CD4-positive, alpha-beta memory T cell (primary cell): ENCODE data around the gene CYP1B1. TPM values are rescaled to one million over a fixed set of nuclear protein-coding genes. Genes with fewer than 3 reads are reported as not detected.
A peak's percentile ranks its signal among the peaks of the same experiment; 100 is the strongest.

Experiments used
- CTCF ChIA-PET: fragments of 350-600 bp; sonication (Branson Sonifier 250); formaldehyde crosslinking; loops from one replicate; lab custom pipeline; 2021; ENCODE audit warnings: inconsistent platforms; ENCODE audit not compliant: partially characterized antibody; lab: Charles Lee
- POLR2A ChIA-PET: fragments of 350-600 bp; sonication (Branson Sonifier 250); formaldehyde crosslinking; loops from one replicate; lab custom pipeline; 2021; ENCODE audit not compliant: partially characterized antibody; lab: Charles Lee
- DNase-seq, 5 donors: peaks; one replicate each; pipeline versions ENCODE4 v3.0.0 to v3.0.0-alpha.2; 2020 to 2022; ENCODE audit warnings: mixed read lengths in 1 of 5
- H3K27ac ChIP-seq: one replicate; pipeline ENCODE4 v1.7.0; 2013; ENCODE audit warnings: low read depth, low read length
- H3K27me3 ChIP-seq: 2 replicates; pipeline ENCODE4 v1.7.0; 2013; ENCODE audit warnings: mild to moderate bottlenecking, low read length, moderate library complexity; ENCODE audit not compliant: insufficient read depth
- H3K36me3 ChIP-seq: 2 replicates; pipeline ENCODE4 v1.7.0; 2013; ENCODE audit warnings: mild to moderate bottlenecking, low read length, moderate library complexity; ENCODE audit not compliant: insufficient read depth
- H3K4me1 ChIP-seq: 2 replicates; pipeline ENCODE4 v1.7.0; 2013; ENCODE audit warnings: mild to moderate bottlenecking, low read length, moderate library complexity; ENCODE audit not compliant: insufficient read depth
- H3K4me3 ChIP-seq, 2 donors: one replicate each; pipeline ENCODE4 v1.7.0; 2013; ENCODE audit warnings: low read length in 2 of 2, mild to moderate bottlenecking in 1 of 2
- H3K9me3 ChIP-seq, 2 donors: one replicate each; pipeline ENCODE4 v1.7.0; 2013; ENCODE audit warnings: low read length in 2 of 2, control low read depth in 1 of 2; ENCODE audit not compliant: control insufficient read depth in 1 of 2
- H3K27ac Mint-ChIP-seq, 7 donors: one replicate each; pipeline ENCODE4 v1.8.0; 2020 to 2021; ENCODE audit warnings: mixed read lengths in 7 of 7, mild to moderate bottlenecking in 6 of 7, inconsistent platforms in 3 of 7, moderate library complexity in 3 of 7
- H3K27me3 Mint-ChIP-seq, 2 donors: one replicate each; pipeline ENCODE4 v1.8.0; 2020 to 2021; ENCODE audit warnings: mixed read lengths in 2 of 2
- H3K36me3 Mint-ChIP-seq, 2 donors: one replicate each; pipeline ENCODE4 v1.8.0; 2020 to 2021; ENCODE audit warnings: mixed read lengths in 2 of 2, inconsistent platforms in 1 of 2, mild to moderate bottlenecking in 1 of 2
- H3K4me1 Mint-ChIP-seq, 4 donors: one replicate each; pipeline ENCODE4 v1.8.0; 2020 to 2021; ENCODE audit warnings: mixed read lengths in 4 of 4, mild to moderate bottlenecking in 1 of 4
- H3K4me3 Mint-ChIP-seq, 8 donors: one replicate each; pipeline ENCODE4 v1.8.0; 2020 to 2021; ENCODE audit warnings: mixed read lengths in 8 of 8, mild to moderate bottlenecking in 7 of 8, moderate library complexity in 6 of 8, inconsistent platforms in 3 of 8
- H3K9me3 Mint-ChIP-seq, 8 donors: one replicate each; pipeline ENCODE4 v1.8.0; 2020 to 2021; ENCODE audit warnings: mixed read lengths in 8 of 8, mild to moderate bottlenecking in 5 of 8, inconsistent platforms in 3 of 8, moderate library complexity in 1 of 8
- intact Hi-C: fragments of 100-400 bp; cut with micrococcal nuclease; formaldehyde crosslinking; loops from one replicate; pipeline ENCODE4 v1.15.1; 2023
- polyA plus RNA-seq, 2 donors: library from polyadenylated mRNA; unstranded; fragments of 300-500 nt; fragmentation: Illumina TruSeq; gene quantifications; one replicate each; pipeline ENCODE4 v1.2.3, GENCODE V29; 2021
- total RNA-seq, 2 experiments: library from RNA; stranded (reverse); gene quantifications; one replicate each; pipeline ENCODE4 v1.2.3, GENCODE V29; 2021

Gene CYP1B1
- total and polyA plus RNA-seq, 4 experiments from 2014 or later: 0.04 to 6.4 (median 5.8) TPM; not detected in 1

DNA sequence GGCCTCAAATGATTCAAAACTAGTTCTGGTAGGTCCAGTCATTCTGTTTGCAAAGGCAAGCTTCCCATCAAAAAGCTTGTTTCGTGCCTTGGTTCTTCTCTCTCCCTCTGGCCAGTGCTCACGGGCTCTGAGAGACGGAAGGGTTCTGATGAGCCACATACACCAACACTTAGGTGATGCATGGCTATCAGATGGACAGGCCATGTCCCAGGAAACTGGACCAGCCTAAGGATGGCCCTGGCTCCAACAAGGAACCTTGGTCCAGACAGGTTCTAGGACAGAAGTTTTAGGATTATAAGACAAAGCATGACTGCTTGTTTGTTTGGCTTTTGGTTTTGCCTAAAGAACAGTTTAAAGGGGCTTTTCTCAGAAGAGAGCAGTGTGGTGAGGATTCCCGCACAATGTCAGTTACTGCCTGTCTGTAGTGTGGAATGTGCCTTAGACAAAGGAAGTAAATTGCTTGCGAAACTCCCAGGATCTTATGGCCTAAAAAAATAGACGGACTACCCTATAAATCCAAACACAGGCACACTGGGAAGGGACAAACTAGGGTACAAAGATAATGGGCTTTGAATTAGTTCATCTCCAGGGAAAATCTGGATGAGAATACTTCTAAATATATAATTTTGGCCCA lies 10.3 kb downstream of the CYP1B1 start:
- DNase-seq: no peak
- Mint-ChIP-seq H3K9me3 (peaks cover 0 to 2% (median 0%) of the 10 kb centered on the region in 8 donors), H3K36me3 (no peaks in the 10 kb centered on the region), H3K27ac (no peak overlapping the region), H3K27me3 (peaks cover 4 to 11% of the 10 kb centered on the region in 2 donors), H3K4me3 (no peak overlapping the region), H3K4me1 (no peaks in the 10 kb centered on the region)
- POLR2A ChIA-PET: no interaction called here
- CTCF ChIA-PET: no interaction called here
- H3K27me3 ChIP-seq: no peaks in the 10 kb centered on the region
- no peaks in the 10 kb centered on the region for H3K36me3 ChIP-seq
- H3K4me3 ChIP-seq: no peak overlapping the region
- H3K4me1 ChIP-seq: no peaks in the 10 kb centered on the region
- no peaks in the 10 kb centered on the region for H3K9me3 ChIP-seq
- no peak overlapping the region for H3K27ac ChIP-seq
- intact Hi-C loops: no loop called here

DNA sequence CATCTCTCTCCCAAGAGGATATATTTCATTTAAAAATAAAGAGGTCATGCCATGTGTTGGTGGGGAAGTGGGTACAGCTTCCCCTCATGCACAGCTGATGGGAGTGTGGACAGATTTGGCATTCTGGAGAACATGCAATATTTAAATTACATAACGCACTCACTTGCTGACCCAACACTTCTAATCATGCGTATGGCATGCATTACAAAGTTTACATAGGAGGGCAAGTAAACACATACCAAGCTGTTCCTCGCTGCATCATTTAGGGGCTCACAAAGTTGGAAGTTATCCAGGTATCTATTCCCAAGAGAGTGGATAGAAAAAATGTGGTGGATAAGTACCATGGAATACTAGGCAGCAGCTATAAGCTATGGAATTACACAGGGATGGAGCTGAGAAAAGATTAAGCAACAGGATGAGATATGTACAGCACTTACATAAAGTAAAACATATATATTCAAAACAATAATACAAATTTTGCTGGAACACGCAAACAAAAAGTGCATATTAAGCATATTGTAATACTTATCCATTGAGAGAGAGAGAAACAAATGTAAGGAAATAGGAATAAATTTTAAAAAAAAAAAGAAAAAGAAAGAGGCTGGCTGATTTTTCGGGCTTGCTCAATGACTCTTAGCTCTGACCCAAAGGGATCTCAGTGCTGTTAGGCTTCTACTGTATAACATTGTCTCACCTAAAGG lies 11.0 kb downstream of the CYP1B1 start:
- Mint-ChIP-seq H3K4me1 (no peaks in the 10 kb centered on the region), H3K9me3 (peaks cover 0 to 2% (median 0%) of the 10 kb centered on the region in 8 donors), H3K27me3 (peaks cover 0 to 8% of the 10 kb centered on the region in 2 donors), H3K4me3 (no peak overlapping the region), H3K36me3 (no peaks in the 10 kb centered on the region), H3K27ac (no peak overlapping the region)
- ChIA-PET POLR2A (no interaction called here), CTCF (no interaction called here)
- no peak for DNase-seq
- no peaks in the 10 kb centered on the region for H3K36me3 ChIP-seq
- no peak overlapping the region for H3K4me3 ChIP-seq
- no peaks in the 10 kb centered on the region for H3K4me1 ChIP-seq
- H3K27me3 ChIP-seq: no peaks in the 10 kb centered on the region
- intact Hi-C loops: no loop called here
- H3K27ac ChIP-seq: no peak overlapping the region
- H3K9me3 ChIP-seq: no peaks in the 10 kb centered on the region

GRCh38 chr2:38060236-38061018 lies 15.5 kb downstream of the CYP1B1 start:
- Histone ChIP-seq H3K4me3 (no peak overlapping the region), H3K36me3 (no peaks in the 10 kb centered on the region), H3K9me3 (no peaks in the 10 kb centered on the region), H3K27ac (no peak overlapping the region), H3K4me1 (no peaks in the 10 kb centered on the region), H3K27me3 (no peaks in the 10 kb centered on the region)
- intact Hi-C loops: no loop called here
- CTCF ChIA-PET: no interaction called here
- DNase-seq: no peak
- Mint-ChIP-seq H3K27ac (peak overlapping the region in 1 of 7 donors; percentile 50), H3K4me1 (no peaks in the 10 kb centered on the region), H3K27me3 (peaks cover 3 to 18% of the 10 kb centered on the region in 2 donors), H3K9me3 (peaks cover 0 to 3% (median 0%) of the 10 kb centered on the region in 8 donors), H3K4me3 (no peak overlapping the region), H3K36me3 (no peaks in the 10 kb centered on the region)
- POLR2A ChIA-PET: no interaction called here

DNA sequence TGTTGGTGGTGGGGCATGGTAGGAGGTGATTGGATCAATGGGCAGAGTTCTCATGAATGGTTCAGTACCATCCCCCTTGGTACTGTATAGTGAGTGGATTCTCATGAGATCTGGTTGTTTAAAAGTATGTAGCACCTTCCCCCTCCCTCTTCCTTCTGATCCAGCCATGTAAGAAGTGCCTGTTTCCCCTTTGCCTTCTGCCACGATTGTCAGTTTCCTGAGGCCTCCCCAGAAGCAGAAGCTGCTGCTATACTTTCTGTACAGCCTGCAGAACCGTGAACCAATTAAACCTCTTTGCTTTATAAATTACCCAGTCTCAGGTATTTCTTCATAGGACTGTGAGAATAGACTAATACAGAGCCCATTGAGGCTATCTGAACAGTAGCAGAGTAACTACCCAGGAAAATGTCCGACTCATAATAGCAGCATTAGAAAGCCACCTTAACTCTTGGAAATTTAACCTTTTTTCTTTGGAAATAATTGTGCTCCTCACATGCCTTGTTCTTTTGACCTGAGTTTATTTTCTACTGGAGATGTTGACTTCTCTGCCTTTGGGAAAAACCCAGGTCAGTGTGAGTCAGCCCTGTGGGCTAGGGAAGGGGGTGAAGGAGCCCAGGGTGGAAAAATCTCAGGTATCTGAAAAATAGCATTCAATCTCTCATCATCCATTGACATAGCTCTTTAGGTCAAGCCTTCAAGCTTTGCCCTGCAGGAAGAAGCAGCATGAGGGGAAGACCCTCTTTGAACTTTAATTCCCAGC lies 18.1 kb downstream of the CYP1B1 start:
- Mint-ChIP-seq H3K36me3 (no peaks in the 10 kb centered on the region), H3K27me3 (peaks cover 9 to 23% of the 10 kb centered on the region in 2 donors), H3K4me1 (no peaks in the 10 kb centered on the region), H3K4me3 (no peak overlapping the region), H3K9me3 (peaks cover 0 to 3% (median 0%) of the 10 kb centered on the region in 8 donors), H3K27ac (no peak overlapping the region)
- Histone ChIP-seq H3K27me3 (no peaks in the 10 kb centered on the region), H3K4me1 (no peaks in the 10 kb centered on the region), H3K36me3 (no peaks in the 10 kb centered on the region), H3K27ac (no peak overlapping the region), H3K9me3 (no peaks in the 10 kb centered on the region), H3K4me3 (no peak overlapping the region)
- POLR2A ChIA-PET: no interaction called here
- DNase-seq: no peak
- intact Hi-C loops: no loop called here
- CTCF ChIA-PET: no interaction called here

DNA sequence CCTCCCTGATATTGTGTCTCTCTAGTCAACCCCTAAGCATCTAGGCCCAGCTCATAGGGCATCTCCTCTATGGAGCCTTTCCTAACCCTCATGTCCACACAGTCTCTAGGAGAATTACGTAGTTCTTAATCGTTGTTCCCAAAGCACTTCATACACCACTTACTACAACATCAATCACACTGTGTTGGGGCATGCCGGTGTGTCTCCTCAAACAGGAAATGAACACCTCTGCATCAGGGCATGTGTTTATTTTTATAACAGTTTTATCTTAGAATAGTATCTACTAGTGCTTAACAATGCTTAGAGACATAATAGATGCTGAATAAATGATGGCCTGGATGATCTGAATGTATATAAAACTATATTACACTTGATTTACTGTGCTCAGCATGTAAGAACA lies 19.7 kb downstream of the CYP1B1 start:
- DNase-seq: no peak
- H3K27me3 ChIP-seq: no peaks in the 10 kb centered on the region
- peaks cover 9 to 21% of the 10 kb centered on the region in 2 donors for H3K27me3 Mint-ChIP-seq
- peaks cover 0 to 3% (median 0%) of the 10 kb centered on the region in 8 donors for H3K9me3 Mint-ChIP-seq
- POLR2A ChIA-PET: no interaction called here
- intact Hi-C loops: no loop called here
- H3K4me1 Mint-ChIP-seq: no peaks in the 10 kb centered on the region
- no peaks in the 10 kb centered on the region for H3K9me3 ChIP-seq
- H3K36me3 ChIP-seq: no peaks in the 10 kb centered on the region
- H3K27ac ChIP-seq: no peak overlapping the region
- H3K4me3 ChIP-seq: no peak overlapping the region
- H3K27ac Mint-ChIP-seq: no peak overlapping the region
- H3K36me3 Mint-ChIP-seq: no peaks in the 10 kb centered on the region
- CTCF ChIA-PET: no interaction called here
- H3K4me1 ChIP-seq: no peaks in the 10 kb centered on the region
- no peak overlapping the region for H3K4me3 Mint-ChIP-seq

DNA sequence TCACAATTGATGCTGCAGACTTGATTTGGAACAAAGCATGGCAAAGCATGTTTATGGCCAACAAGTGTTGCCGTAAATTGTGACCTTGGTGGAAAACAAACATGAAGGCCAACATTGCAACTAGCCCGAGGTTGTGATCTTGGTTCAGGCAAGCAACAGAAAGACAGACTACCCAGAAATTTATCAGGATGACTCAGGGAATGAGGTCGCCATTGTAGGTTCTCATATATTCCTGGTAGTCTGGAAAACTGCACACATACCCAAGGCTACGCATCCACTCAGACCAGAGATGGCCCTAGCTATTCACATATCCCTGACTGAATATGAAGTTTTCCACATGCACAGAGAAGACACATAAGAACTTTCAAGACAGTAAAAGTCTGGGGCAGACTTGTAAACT lies 30.1 kb downstream of the CYP1B1 start:
- Histone ChIP-seq H3K36me3 (no peaks in the 10 kb centered on the region), H3K27ac (no peak overlapping the region)

More for the DNA sequence above, 30.1 kb downstream of the CYP1B1 start:
- Mint-ChIP-seq H3K4me1 (no peaks in the 10 kb centered on the region), H3K4me3 (no peak overlapping the region), H3K36me3 (no peaks in the 10 kb centered on the region), H3K27me3 (peaks cover 7 to 8% of the 10 kb centered on the region in 2 donors), H3K27ac (no peak overlapping the region), H3K9me3 (peaks cover 0 to 11% (median 0%) of the 10 kb centered on the region in 8 donors)
- intact Hi-C loops: no loop called here
- Histone ChIP-seq H3K4me3 (no peak overlapping the region), H3K9me3 (no peaks in the 10 kb centered on the region), H3K27me3 (peaks cover 5% of the 10 kb centered on the region), H3K4me1 (no peaks in the 10 kb centered on the region)
- CTCF ChIA-PET: no interaction called here
- POLR2A ChIA-PET: no interaction called here
- DNase-seq: no peak
